ENCODE measurements around the gene RGS7BP. TPM values are rescaled to one million over a fixed set of nuclear protein-coding genes. Genes with fewer than 3 reads are reported as not detected.

Gene RGS7BP
- total RNA-seq (1 to 10 TPM; 1.0 to 1.9 TPM), polyA plus RNA-seq (1 to 10 TPM in 1 of 2 donors, under 1 TPM in 1; 0.47 to 1.1 TPM)

GRCh38 chr5:64505769-64506566, at the start of gene RGS7BP:
Gene RGS7BP, plus strand, starts transcription at chr5:64506015. Its CDS starts 610 bp downstream, at chr5:64506625.
- TF ChIP-seq RAD21 (IDR thresholded peaks at IDR 0.05) = no peak
- TF ChIP-seq FOXA2 (IDR thresholded peaks at IDR 0.05) = no peak
- TF ChIP-seq RXRA (IDR thresholded peaks at IDR 0.05) = no peak
- TF ChIP-seq FOXA1 (IDR thresholded peaks at IDR 0.05) = no peak
- no peak for TF ChIP-seq GABPA (IDR thresholded peaks at IDR 0.05 in 1 of 2, conservative IDR thresholded peaks at IDR 0.05 in 1 of 2)
- no peak for TF ChIP-seq JUND (IDR thresholded peaks at IDR 0.05)
- TF ChIP-seq ATF3 (IDR thresholded peaks at IDR 0.05) = no peak
- TF ChIP-seq TAF1 (conservative IDR thresholded peaks at IDR 0.05) = no peak
- no peak for TF ChIP-seq YY1 (IDR thresholded peaks at IDR 0.05)
- TF ChIP-seq NR2F2 (IDR thresholded peaks at IDR 0.05) = no peak
- TF ChIP-seq REST (IDR thresholded peaks at IDR 0.05) = no peak
- no peak for TF ChIP-seq CTCF (IDR thresholded peaks at IDR 0.05; ENCODE audit: low read depth, low read length, missing input control)
- TF ChIP-seq EGR1 (IDR thresholded peaks at IDR 0.05; ENCODE audit: low read depth in 2 of 2) = no peak
- TF ChIP-seq HNF4G (IDR thresholded peaks at IDR 0.05) = no peak
- TF ChIP-seq ZBTB33 (IDR thresholded peaks at IDR 0.05) = no peak
- TF ChIP-seq HNF4A (conservative IDR thresholded peaks at IDR 0.05) = no peak
- no peak for TF ChIP-seq MAX (IDR thresholded peaks at IDR 0.05)
- no peak for TF ChIP-seq SP1 (IDR thresholded peaks at IDR 0.05)
- Histone ChIP-seq H3K9me3 (ENCODE audit: control insufficient read depth in 4 of 4, low read length in 3 of 4) (no peaks in the 10 kb centered on the region), H3K36me3 (ENCODE audit: control insufficient read depth in 4 of 4, insufficient read depth in 3 of 4, low read depth in 1 of 4, low read length in 3 of 4) (no peaks in the 10 kb centered on the region), H3K27ac (ENCODE audit: low read depth in 1 of 2, low read length in 2 of 2) (no peak within 1 kb of the TSS), H3K27me3 (ENCODE audit: control insufficient read depth in 4 of 4, insufficient read depth in 4 of 4, low read length in 3 of 4) (peaks cover 0 to 4% (median 0%) of the 10 kb centered on the region in 4 donors), H3K4me1 (ENCODE audit: control insufficient read depth in 4 of 4, insufficient read depth in 4 of 4, low read length in 3 of 4) (peaks cover 0 to 17% (median 12%) of the 10 kb centered on the region in 4 donors), H3K4me3 (ENCODE audit: low read depth in 1 of 3, low read length in 3 of 3) (peak within 1 kb of the TSS; percentile 43 to 72 (median 57)), H3K9ac (ENCODE audit: low read depth in 1 of 2, low read length in 2 of 2) (no peak within 1 kb of the TSS)
- peak; percentile 35 for DNase-seq (ENCODE audit: low spot score)
- WGBS = 4% methylated on average over 53 of the region's 53 CpGs
